GM12891 (cell line): Measurements from ENCODE around the gene FBXL4.

ENCODE experiments used
- POLR2A ChIP-seq: IDR thresholded peaks from 2 replicates; pipeline ENCODE4 v1.6.1; 2011; ENCODE audit warnings: low read depth, low read length, control low read depth
- POLR2AphosphoS5 ChIP-seq: IDR thresholded peaks from 2 replicates; pipeline ENCODE4 v1.6.1; 2011; ENCODE audit warnings: low read depth, low read length, control low read depth
- TAF1 ChIP-seq: IDR thresholded peaks from 2 replicates; pipeline ENCODE4 v1.6.1; 2011; ENCODE audit warnings: low read depth, low read length, control low read depth

GRCh38 chr6:98976674-98977385 lies 29.1 kb upstream of the FBXL4 start:
- no peak for TF ChIP-seq POLR2A
- no peak for TF ChIP-seq POLR2AphosphoS5
- TF ChIP-seq TAF1, result no peak
